GM12878 (cell line): ENCODE results near the gene KIAA2012. TPM values are rescaled to one million over a fixed set of nuclear protein-coding genes. Genes with fewer than 3 reads are reported as not detected.

Experiments
- RAD21 ChIP-seq: IDR thresholded peaks from 2 replicates; pipeline ENCODE4 v1.6.1; 2011; ENCODE audit warnings: mild to moderate bottlenecking, low read depth, low read length, moderate library complexity; ENCODE audit not compliant: insufficient read depth
- RB1 ChIP-seq: fragments of 450-650 bp; formaldehyde crosslinking; IDR thresholded peaks from 2 replicates; pipeline ENCODE4 v1.6.1; 2017; ENCODE audit warnings: mild to moderate bottlenecking, borderline replicate concordance
- RFX5 ChIP-seq: IDR thresholded peaks from 2 replicates; pipeline ENCODE4 v1.6.1; 2011; ENCODE audit warnings: low read depth, low read length, improper control_type of control experiment
- TCF12 ChIP-seq: IDR thresholded peaks from 2 replicates; pipeline ENCODE4 v1.6.1; 2011; ENCODE audit warnings: low read depth, mild to moderate bottlenecking, low read length
- TCF7 ChIP-seq: IDR thresholded peaks from 2 replicates; pipeline ENCODE4 v1.6.1; 2014; ENCODE audit warnings: antibody characterized with exemption, borderline replicate concordance
- ZNF274 ChIP-seq: IDR thresholded peaks from one replicate; pipeline ENCODE4 v1.8.0; 2011; ENCODE audit not compliant: insufficient read length, insufficient read depth
- polyA plus RNA-seq, 11 experiments: library from polyadenylated mRNA; depleted of rRNA in 4 of 11; unstranded in 6 of 11; stranded (reverse) in 5 of 11; fragments of >200 nt; fragmentation: Nextera tagmentation in 4 of 11; fragmentation: Illumina TruSeq in 1 of 11; extraction: Ambion mirVana in 4 of 11; extraction: Trizol in 1 of 11; gene quantifications; 1 replicate in 1 of 11; 2 replicates in 10 of 11; pipeline versions ENCODE4 v1.2.1 to v1.2.3, GENCODE V29; 2011 to 2016; ENCODE audit warnings: inconsistent platforms in 2 of 11, missing spikeins in 2 of 11, low read depth in 1 of 11
- total RNA-seq, 4 experiments: library from RNA; depleted of rRNA in 3 of 4; stranded (reverse); fragments of >200 nt in 3 of 4; fragmentation: Illumina TruSeq in 1 of 4; extraction: Trizol in 1 of 4; gene quantifications; 2 replicates each; pipeline versions ENCODE4 v1.2.1 to v1.2.3, GENCODE V29; 2013 to 2021
- TF ChIP-seq, protein P1 (sequence below): fragments of 150-350 bp; IDR thresholded peaks from 2 replicates; pipeline ENCODE4 v1.6.1; 2016; ENCODE audit warnings: low read depth, low read length
- TF ChIP-seq, protein P2 (sequence below): IDR thresholded peaks from 2 replicates; pipeline ENCODE4 v1.6.1; 2012; ENCODE audit warnings: mild to moderate bottlenecking, low read depth, low read length

KIAA2012 gene
- total and polyA plus RNA-seq, 10 of the 15 experiments (the other 5 are each of a cell fraction or from before 2014, with no cell fraction given), result 0.03 TPM; not detected in 9

DNA sequence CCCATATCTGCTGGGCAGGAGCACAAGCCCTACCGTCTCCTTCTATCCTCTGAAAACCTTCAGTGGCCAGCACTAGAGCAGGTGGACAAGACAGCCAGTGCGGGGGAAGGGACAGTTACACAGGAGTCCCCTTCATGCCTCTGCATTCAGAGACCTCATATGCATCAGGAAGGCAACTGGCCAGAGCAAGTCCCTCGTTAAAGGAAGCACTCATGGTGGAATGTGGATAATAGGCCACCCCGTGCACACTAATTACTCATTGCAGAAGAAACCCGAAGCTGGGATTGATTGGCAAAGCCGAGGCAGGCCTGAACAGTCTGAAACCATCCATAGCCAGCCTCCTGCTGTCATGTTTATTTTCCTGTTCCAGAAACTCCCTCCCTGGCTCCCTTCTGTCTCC, 11.2 kb downstream of the KIAA2012 start (continued):
- TF ChIP-seq, protein P1, sequence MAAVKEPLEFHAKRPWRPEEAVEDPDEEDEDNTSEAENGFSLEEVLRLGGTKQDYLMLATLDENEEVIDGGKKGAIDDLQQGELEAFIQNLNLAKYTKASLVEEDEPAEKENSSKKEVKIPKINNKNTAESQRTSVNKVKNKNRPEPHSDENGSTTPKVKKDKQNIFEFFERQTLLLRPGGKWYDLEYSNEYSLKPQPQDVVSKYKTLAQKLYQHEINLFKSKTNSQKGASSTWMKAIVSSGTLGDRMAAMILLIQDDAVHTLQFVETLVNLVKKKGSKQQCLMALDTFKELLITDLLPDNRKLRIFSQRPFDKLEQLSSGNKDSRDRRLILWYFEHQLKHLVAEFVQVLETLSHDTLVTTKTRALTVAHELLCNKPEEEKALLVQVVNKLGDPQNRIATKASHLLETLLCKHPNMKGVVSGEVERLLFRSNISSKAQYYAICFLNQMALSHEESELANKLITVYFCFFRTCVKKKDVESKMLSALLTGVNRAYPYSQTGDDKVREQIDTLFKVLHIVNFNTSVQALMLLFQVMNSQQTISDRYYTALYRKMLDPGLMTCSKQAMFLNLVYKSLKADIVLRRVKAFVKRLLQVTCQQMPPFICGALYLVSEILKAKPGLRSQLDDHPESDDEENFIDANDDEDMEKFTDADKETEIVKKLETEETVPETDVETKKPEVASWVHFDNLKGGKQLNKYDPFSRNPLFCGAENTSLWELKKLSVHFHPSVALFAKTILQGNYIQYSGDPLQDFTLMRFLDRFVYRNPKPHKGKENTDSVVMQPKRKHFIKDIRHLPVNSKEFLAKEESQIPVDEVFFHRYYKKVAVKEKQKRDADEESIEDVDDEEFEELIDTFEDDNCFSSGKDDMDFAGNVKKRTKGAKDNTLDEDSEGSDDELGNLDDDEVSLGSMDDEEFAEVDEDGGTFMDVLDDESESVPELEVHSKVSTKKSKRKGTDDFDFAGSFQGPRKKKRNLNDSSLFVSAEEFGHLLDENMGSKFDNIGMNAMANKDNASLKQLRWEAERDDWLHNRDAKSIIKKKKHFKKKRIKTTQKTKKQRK, result no peak
- no peak for TF ChIP-seq TCF12
- no peak for TF ChIP-seq RB1
- no peak for TF ChIP-seq RAD21
- no peak for TF ChIP-seq TCF7
- no peak for TF ChIP-seq RFX5
- TF ChIP-seq ZNF274, result no peak
- TF ChIP-seq, protein P2, sequence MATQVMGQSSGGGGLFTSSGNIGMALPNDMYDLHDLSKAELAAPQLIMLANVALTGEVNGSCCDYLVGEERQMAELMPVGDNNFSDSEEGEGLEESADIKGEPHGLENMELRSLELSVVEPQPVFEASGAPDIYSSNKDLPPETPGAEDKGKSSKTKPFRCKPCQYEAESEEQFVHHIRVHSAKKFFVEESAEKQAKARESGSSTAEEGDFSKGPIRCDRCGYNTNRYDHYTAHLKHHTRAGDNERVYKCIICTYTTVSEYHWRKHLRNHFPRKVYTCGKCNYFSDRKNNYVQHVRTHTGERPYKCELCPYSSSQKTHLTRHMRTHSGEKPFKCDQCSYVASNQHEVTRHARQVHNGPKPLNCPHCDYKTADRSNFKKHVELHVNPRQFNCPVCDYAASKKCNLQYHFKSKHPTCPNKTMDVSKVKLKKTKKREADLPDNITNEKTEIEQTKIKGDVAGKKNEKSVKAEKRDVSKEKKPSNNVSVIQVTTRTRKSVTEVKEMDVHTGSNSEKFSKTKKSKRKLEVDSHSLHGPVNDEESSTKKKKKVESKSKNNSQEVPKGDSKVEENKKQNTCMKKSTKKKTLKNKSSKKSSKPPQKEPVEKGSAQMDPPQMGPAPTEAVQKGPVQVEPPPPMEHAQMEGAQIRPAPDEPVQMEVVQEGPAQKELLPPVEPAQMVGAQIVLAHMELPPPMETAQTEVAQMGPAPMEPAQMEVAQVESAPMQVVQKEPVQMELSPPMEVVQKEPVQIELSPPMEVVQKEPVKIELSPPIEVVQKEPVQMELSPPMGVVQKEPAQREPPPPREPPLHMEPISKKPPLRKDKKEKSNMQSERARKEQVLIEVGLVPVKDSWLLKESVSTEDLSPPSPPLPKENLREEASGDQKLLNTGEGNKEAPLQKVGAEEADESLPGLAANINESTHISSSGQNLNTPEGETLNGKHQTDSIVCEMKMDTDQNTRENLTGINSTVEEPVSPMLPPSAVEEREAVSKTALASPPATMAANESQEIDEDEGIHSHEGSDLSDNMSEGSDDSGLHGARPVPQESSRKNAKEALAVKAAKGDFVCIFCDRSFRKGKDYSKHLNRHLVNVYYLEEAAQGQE, result no peak
